ENCODE measurements around the gene IMMT. TPM values are rescaled to one million over a fixed set of nuclear protein-coding genes. Genes with fewer than 3 reads are reported as not detected.

IMMT gene
- total and polyA plus RNA-seq, 9 of the 15 experiments (the other 6 are each of a cell fraction or from before 2014, with no cell fraction given) = 119 to 294 (median 140) TPM

- TF ChIP-seq ZNF639 (CRISPR knock-in tag; conservative IDR thresholded peaks at IDR 0.05 in 1 of 2, IDR thresholded peaks at IDR 0.05 in 1 of 2) = no peak
- no peak for TF ChIP-seq ZNF764 (CRISPR knock-in tag; IDR thresholded peaks at IDR 0.05; ENCODE audit: low read depth)
- no peak for TF ChIP-seq FOXA3 (CRISPR knock-in tag; conservative IDR thresholded peaks at IDR 0.05 in 1 of 2, IDR thresholded peaks at IDR 0.05 in 1 of 2)
- no peak for TF ChIP-seq MTF1 (CRISPR knock-in tag; IDR thresholded peaks at IDR 0.05; ENCODE audit: borderline replicate concordance)
- TF ChIP-seq ZNF23 (CRISPR knock-in tag; IDR thresholded peaks at IDR 0.05) = no peak
- TF ChIP-seq TFAP4 (CRISPR knock-in tag; IDR thresholded peaks at IDR 0.05; ENCODE audit: borderline replicate concordance) = no peak
- TF ChIP-seq ARID2 (IDR thresholded peaks at IDR 0.05) = no peak
- no peak for TF ChIP-seq POLR3G (IDR thresholded peaks at IDR 0.05; ENCODE audit: extremely low read depth, insufficient read length, insufficient replicate concordance)
- peak; percentile 34 for TF ChIP-seq NCOA4 (IDR thresholded peaks at IDR 0.05; ENCODE audit: partially characterized antibody)
- TF ChIP-seq NR2C1 (IDR thresholded peaks at IDR 0.05) = no peak
- TF ChIP-seq NR2C1 (tag; IDR thresholded peaks at IDR 0.05) = peak; percentile 32; the same call in 1 of the 2 replicates
- no peak for TF ChIP-seq C11orf30 (IDR thresholded peaks at IDR 0.05; ENCODE audit: low read depth)
- no peak for TF ChIP-seq HMGN3 (IDR thresholded peaks at IDR 0.05; ENCODE audit: borderline replicate concordance, extremely low read depth, insufficient read length, low read depth, low read length)
- no peak for TF ChIP-seq SIX5 (IDR thresholded peaks at IDR 0.05; ENCODE audit: borderline replicate concordance in 1 of 2, insufficient read depth in 1 of 2, low read depth in 1 of 2, low read length in 2 of 2)
- no peak for TF ChIP-seq PURB (CRISPR knock-in tag; IDR thresholded peaks at IDR 0.05; ENCODE audit: low read depth)
These were observed 9.2 kb upstream of the IMMT start (continued) for GRCh38 chr2:86204458-86204857.

Data from K562 (cell line).